ENCODE results near the gene YARS1. TPM values are rescaled to one million over a fixed set of nuclear protein-coding genes. Genes with fewer than 3 reads are reported as not detected.

Gene YARS1
- total and polyA plus RNA-seq, 2 of the 13 experiments (the other 11 are each of a cell fraction or from before 2014, with no cell fraction given) = 50.1 to 113 TPM

DNA sequence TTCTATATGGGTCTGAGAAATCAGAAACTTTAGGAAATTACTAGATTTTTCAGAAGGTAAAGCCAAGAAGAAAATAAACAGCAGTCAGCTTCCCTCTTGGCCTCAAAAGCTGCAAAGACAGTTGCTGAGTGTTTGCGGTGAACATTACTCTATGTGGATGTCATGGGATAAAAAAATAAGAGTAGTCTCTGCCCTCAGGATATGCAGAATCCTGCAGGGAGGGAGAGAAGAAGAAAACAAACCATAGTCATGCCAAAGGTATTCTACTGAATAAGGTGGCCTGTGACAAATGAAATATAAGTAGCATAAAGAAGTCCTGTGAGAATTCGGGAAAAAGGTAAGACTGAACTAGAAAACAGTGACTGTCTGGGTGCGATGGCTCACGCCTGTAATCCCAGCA is 19.0 kb downstream of the YARS1 start (continued):
- TF ChIP-seq, protein P1, sequence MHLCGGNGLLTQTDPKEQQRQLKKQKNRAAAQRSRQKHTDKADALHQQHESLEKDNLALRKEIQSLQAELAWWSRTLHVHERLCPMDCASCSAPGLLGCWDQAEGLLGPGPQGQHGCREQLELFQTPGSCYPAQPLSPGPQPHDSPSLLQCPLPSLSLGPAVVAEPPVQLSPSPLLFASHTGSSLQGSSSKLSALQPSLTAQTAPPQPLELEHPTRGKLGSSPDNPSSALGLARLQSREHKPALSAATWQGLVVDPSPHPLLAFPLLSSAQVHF (CRISPR knock-in tag; IDR thresholded peaks at IDR 0.05) = no peak
- TF ChIP-seq MEF2D (CRISPR knock-in tag; IDR thresholded peaks at IDR 0.05) (no peak), HDAC6 (IDR thresholded peaks at IDR 0.05; ENCODE audit: low read depth, low read length) (no peak), ZFYVE20 (CRISPR knock-in tag; IDR thresholded peaks at IDR 0.05; ENCODE audit: borderline replicate concordance, low read depth) (no peak), NFKBIZ (CRISPR knock-in tag; IDR thresholded peaks at IDR 0.05) (no peak), NFYB (CRISPR knock-in tag; IDR thresholded peaks at IDR 0.05) (no peak), PHB2 (IDR thresholded peaks at IDR 0.05; ENCODE audit: partially characterized antibody) (no peak)
- TF ChIP-seq, protein P2, sequence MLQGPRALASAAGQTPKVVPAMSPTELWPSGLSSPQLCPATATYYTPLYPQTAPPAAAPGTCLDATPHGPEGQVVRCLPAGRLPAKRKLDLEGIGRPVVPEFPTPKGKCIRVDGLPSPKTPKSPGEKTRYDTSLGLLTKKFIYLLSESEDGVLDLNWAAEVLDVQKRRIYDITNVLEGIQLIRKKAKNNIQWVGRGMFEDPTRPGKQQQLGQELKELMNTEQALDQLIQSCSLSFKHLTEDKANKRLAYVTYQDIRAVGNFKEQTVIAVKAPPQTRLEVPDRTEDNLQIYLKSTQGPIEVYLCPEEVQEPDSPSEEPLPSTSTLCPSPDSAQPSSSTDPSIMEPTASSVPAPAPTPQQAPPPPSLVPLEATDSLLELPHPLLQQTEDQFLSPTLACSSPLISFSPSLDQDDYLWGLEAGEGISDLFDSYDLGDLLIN (CRISPR knock-in tag; IDR thresholded peaks at IDR 0.05; ENCODE audit: borderline replicate concordance) = no peak

DNA sequence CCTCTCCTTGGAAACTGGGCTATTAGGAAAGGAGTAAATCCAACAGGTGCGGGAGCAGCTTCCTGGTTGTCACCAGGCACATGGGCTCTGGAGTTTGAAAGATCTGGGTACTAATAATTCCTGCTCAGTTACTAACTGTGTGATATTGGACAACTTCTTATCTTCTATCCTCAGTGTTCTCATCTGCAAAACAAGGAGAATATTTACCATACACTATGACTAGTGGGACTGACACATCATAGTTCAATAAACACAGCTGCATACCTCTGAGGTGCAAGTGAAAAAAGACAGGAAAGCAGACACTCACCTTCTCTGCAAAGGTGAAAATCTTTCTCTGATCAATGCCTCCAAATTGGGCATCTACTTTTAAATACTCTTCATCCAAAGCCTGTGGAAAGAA is 19.7 kb downstream of the YARS1 start:
- in situ Hi-C loops (cut with HindIII; ENCODE audit: extremely low pct_ligation_motif_present, low pct_unique_long_range_greater_than_20kb) = no loop called here
- no peaks in the 10 kb centered on the region for H3K9me3 ChIP-seq (ENCODE audit: low read length)
- FAIRE-seq = no peak
- H3K4me3 ChIP-seq (replicated peaks in 1 of 3; ENCODE audit: insufficient read depth in 1 of 3, low read depth in 2 of 3, low read length in 3 of 3) = no peak overlapping the region
- H3K27me3 ChIP-seq (ENCODE audit: control insufficient read depth in 1 of 2, insufficient read depth in 2 of 2, low read length in 2 of 2) = no peaks in the 10 kb centered on the region
- 100% methylated on average over 1 of the region's 1 CpG for WGBS (ENCODE audit: low lambda C conversion rate)
- no peak overlapping the region for H2AFZ ChIP-seq (ENCODE audit: low read length)
- ChIA-PET CTCF (ENCODE audit: low intra/inter-chr PET ratio, low total read pairs) (no interaction called here), POLR2A (no interaction called here)
- no peak overlapping the region for H3K27ac ChIP-seq (ENCODE audit: extremely low read length, insufficient read depth, low read length)
- H3K4me2 ChIP-seq (ENCODE audit: low read depth, low read length) = no peak overlapping the region
- peaks cover 3 to 61% of the 10 kb centered on the region in 2 experiments; a peak in 4 of 5 replicates for H3K36me3 ChIP-seq (replicated peaks in 1 of 2; ENCODE audit: control insufficient read depth in 1 of 2, insufficient read depth in 2 of 2, low read length in 2 of 2)
- H3K9ac ChIP-seq (ENCODE audit: insufficient read depth, low read depth, low read length) = no peak overlapping the region
- no TSS peak for BruUV-seq (replicated peaks)
- no peaks in the 10 kb centered on the region for H4K20me1 ChIP-seq (ENCODE audit: insufficient read depth, low read length)
- no peaks in the 10 kb centered on the region for H3K79me2 ChIP-seq (ENCODE audit: insufficient read depth, low read length)
- intact Hi-C loops (cut with micrococcal nuclease; ENCODE audit: unreplicated experiment) = no loop called here
- ATAC-seq = no peak
- no peak for DNase-seq (ENCODE audit: low spot score)
- no peaks in the 10 kb centered on the region for H3K4me1 ChIP-seq (ENCODE audit: insufficient read depth, low read length)
- TF ChIP-seq ZNF33B (CRISPR knock-in tag; IDR thresholded peaks at IDR 0.05) = no peak
- TF ChIP-seq XBP1 (CRISPR knock-in tag; IDR thresholded peaks at IDR 0.05) = no peak
- no peak for TF ChIP-seq HNF4G (IDR thresholded peaks at IDR 0.05; ENCODE audit: borderline replicate concordance, low read depth, low read length)
- TF ChIP-seq HNF4G (CRISPR knock-in tag; IDR thresholded peaks at IDR 0.05; ENCODE audit: borderline replicate concordance, low read depth) = no peak
- no peak for TF ChIP-seq ZNF75D (CRISPR knock-in tag; IDR thresholded peaks at IDR 0.05; ENCODE audit: borderline replicate concordance)
- no peak for TF ChIP-seq ZNF343 (CRISPR knock-in tag; IDR thresholded peaks at IDR 0.05)
- TF ChIP-seq REXO4 (CRISPR knock-in tag; IDR thresholded peaks at IDR 0.05; ENCODE audit: borderline replicate concordance) = no peak
- TF ChIP-seq, protein P3, sequence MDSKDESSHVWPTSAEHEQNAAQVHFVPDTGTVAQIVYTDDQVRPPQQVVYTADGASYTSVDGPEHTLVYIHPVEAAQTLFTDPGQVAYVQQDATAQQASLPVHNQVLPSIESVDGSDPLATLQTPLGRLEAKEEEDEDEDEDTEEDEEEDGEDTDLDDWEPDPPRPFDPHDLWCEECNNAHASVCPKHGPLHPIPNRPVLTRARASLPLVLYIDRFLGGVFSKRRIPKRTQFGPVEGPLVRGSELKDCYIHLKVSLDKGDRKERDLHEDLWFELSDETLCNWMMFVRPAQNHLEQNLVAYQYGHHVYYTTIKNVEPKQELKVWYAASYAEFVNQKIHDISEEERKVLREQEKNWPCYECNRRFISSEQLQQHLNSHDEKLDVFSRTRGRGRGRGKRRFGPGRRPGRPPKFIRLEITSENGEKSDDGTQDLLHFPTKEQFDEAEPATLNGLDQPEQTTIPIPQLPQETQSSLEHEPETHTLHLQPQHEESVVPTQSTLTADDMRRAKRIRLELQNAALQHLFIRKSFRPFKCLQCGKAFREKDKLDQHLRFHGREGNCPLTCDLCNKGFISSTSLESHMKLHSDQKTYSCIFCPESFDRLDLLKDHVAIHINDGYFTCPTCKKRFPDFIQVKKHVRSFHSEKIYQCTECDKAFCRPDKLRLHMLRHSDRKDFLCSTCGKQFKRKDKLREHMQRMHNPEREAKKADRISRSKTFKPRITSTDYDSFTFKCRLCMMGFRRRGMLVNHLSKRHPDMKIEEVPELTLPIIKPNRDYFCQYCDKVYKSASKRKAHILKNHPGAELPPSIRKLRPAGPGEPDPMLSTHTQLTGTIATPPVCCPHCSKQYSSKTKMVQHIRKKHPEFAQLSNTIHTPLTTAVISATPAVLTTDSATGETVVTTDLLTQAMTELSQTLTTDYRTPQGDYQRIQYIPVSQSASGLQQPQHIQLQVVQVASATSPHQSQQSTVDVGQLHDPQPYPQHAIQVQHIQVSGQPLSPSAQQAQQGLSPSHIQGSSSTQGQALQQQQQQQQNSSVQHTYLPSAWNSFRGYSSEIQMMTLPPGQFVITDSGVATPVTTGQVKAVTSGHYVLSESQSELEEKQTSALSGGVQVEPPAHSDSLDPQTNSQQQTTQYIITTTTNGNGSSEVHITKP (CRISPR knock-in tag; IDR thresholded peaks at IDR 0.05; ENCODE audit: low read depth) = no peak
- TF ChIP-seq AGO2 (optimal IDR thresholded peaks at IDR 0.05; ENCODE audit: low read depth, low read length) = no peak
- TF ChIP-seq, protein P4, sequence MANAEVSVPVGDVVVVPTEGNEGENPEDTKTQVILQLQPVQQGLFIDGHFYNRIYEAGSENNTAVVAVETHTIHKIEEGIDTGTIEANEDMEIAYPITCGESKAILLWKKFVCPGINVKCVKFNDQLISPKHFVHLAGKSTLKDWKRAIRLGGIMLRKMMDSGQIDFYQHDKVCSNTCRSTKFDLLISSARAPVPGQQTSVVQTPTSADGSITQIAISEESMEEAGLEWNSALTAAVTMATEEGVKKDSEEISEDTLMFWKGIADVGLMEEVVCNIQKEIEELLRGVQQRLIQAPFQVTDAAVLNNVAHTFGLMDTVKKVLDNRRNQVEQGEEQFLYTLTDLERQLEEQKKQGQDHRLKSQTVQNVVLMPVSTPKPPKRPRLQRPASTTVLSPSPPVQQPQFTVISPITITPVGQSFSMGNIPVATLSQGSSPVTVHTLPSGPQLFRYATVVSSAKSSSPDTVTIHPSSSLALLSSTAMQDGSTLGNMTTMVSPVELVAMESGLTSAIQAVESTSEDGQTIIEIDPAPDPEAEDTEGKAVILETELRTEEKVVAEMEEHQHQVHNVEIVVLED (CRISPR knock-in tag; IDR thresholded peaks at IDR 0.05; ENCODE audit: borderline replicate concordance) = no peak

Data from HepG2 (cell line).